ENCODE results near the gene FER1L5. TPM values are rescaled to one million over a fixed set of nuclear protein-coding genes. Genes with fewer than 3 reads are reported as not detected.

The FER1L5 gene
- total and polyA plus RNA-seq, 9 of the 15 experiments (the other 6 are each of a cell fraction or from before 2014, with no cell fraction given) = 0.01 TPM; not detected in 6

- no peak for TF ChIP-seq ZSCAN29 (IDR thresholded peaks at IDR 0.05)
- TF ChIP-seq ZNF76 (CRISPR knock-in tag; IDR thresholded peaks at IDR 0.05; ENCODE audit: borderline replicate concordance) = no peak
- TF ChIP-seq SP2 (IDR thresholded peaks at IDR 0.05; ENCODE audit: extremely low read depth, low read depth, low read length, poor library complexity, severe bottlenecking) = no peak
- TF ChIP-seq ZBTB11 (CRISPR knock-in tag; IDR thresholded peaks at IDR 0.05) = no peak
- TF ChIP-seq POLR2AphosphoS5 (IDR thresholded peaks at IDR 0.05; ENCODE audit: control insufficient read depth, insufficient read depth, low read depth, low read length) = no peak
- TF ChIP-seq SREBF2 (CRISPR knock-in tag; IDR thresholded peaks at IDR 0.05) = no peak
- TF ChIP-seq ZNF174 (CRISPR knock-in tag; IDR thresholded peaks at IDR 0.05) = no peak
- TF ChIP-seq KAT2B (IDR thresholded peaks at IDR 0.05; ENCODE audit: low read depth, low read length) = no peak
- TF ChIP-seq ZNF232 (CRISPR knock-in tag; IDR thresholded peaks at IDR 0.05) = no peak
These were observed 38.1 kb downstream of the FER1L5 start (continued) for GRCh38 chr2:96680561-96681141.
